B cell (primary cell): Measurements from ENCODE around the gene VASN. TPM values are rescaled to one million over a fixed set of nuclear protein-coding genes. Genes with fewer than 3 reads are reported as not detected.

Source experiments
- ATAC-seq: fragments of 200-7000 bp; cut with Tn5 transposase; one replicate; pipeline ENCODE4 v1.10.0; 2021; ENCODE audit warnings: low read depth, mild to moderate bottlenecking, moderate number of reproducible peaks, moderate library complexity
- CTCF ChIA-PET: fragments of 350-600 bp; sonication (Branson Sonifier 250); formaldehyde crosslinking; loops from one replicate; lab custom pipeline; 2021; ENCODE audit warnings: antibody characterized with exemption, inconsistent platforms; lab: Charles Lee
- POLR2A ChIA-PET: fragments of 350-600 bp; sonication (Branson Sonifier 250); formaldehyde crosslinking; loops from one replicate; lab custom pipeline; 2021; ENCODE audit warnings: antibody characterized with exemption; lab: Charles Lee
- DNase-seq: peaks from one replicate; pipeline ENCODE4 v3.0.0; 2013
- H2AFZ ChIP-seq: 2 replicates; pipeline ENCODE4 v1.6.1; 2012; ENCODE audit warnings: mild to moderate bottlenecking, low read depth, low read length; ENCODE audit not compliant: insufficient read depth, poor library complexity, severe bottlenecking
- H3K27ac ChIP-seq, 2 donors: 1 replicate in 1 of 2; 2 replicates in 1 of 2; pipeline ENCODE4 v1.5.1; 2012 to 2013; ENCODE audit warnings: low read length in 2 of 2, mild to moderate bottlenecking in 2 of 2, moderate library complexity in 1 of 2
- H3K27me3 ChIP-seq, 4 experiments: fragments of 200-600 bp in 1 of 4; sonication (generic) in 1 of 4; replicated peaks in 1 of 4; 1 replicate in 2 of 4; 2 replicates in 2 of 4; pipeline versions ENCODE4 v1.6.1 to v1.7.0; 2013 to 2016; ENCODE audit warnings: low read length in 3 of 4, mild to moderate bottlenecking in 2 of 4, mixed read lengths in 1 of 4, moderate library complexity in 1 of 4; ENCODE audit not compliant: insufficient read depth in 4 of 4, control insufficient read depth in 3 of 4; ENCODE audit errors: control extremely low read depth in 1 of 4
- H3K36me3 ChIP-seq, 2 experiments: replicated peaks in 1 of 2; 1 replicate in 1 of 2; 2 replicates in 1 of 2; pipeline versions ENCODE4 v1.6.1 to v1.7.1; 2013; ENCODE audit warnings: low read length in 1 of 2; ENCODE audit not compliant: insufficient read depth in 2 of 2, control insufficient read depth in 1 of 2; ENCODE audit errors: control extremely low read depth in 1 of 2, extremely low read depth in 1 of 2
- H3K4me1 ChIP-seq, 2 donors: fragments of 200-600 bp in 1 of 2; sonication (generic) in 1 of 2; 1 replicate in 1 of 2; 2 replicates in 1 of 2; pipeline versions ENCODE4 v1.5.1 to v1.6.1; 2013 to 2017; ENCODE audit warnings: low read length in 2 of 2; ENCODE audit not compliant: control insufficient read depth in 2 of 2, insufficient read depth in 2 of 2
- H3K4me2 ChIP-seq: replicated peaks from 2 replicates; pipeline ENCODE3; 2012; ENCODE audit warnings: mild to moderate bottlenecking, low read depth, low read length; ENCODE audit not compliant: poor library complexity, severe bottlenecking
- H3K4me3 ChIP-seq, 5 experiments: fragments of 200-600 bp in 1 of 5; sonication (generic) in 1 of 5; 1 replicate in 3 of 5; 2 replicates in 2 of 5; pipeline versions ENCODE4 v1.5.1 to v1.7.0; 2011 to 2016; ENCODE audit warnings: low read length in 4 of 5, mild to moderate bottlenecking in 4 of 5, low read depth in 2 of 5, control low read depth in 1 of 5, moderate library complexity in 1 of 5; ENCODE audit not compliant: insufficient read depth in 1 of 5; ENCODE audit errors: control extremely low read depth in 1 of 5, extremely low read depth in 1 of 5
- H3K79me2 ChIP-seq: fragments of 200-600 bp; sonication (generic); one replicate; pipeline ENCODE4 v1.6.0; 2016; ENCODE audit warnings: low read length; ENCODE audit not compliant: control insufficient read depth, insufficient read depth
- H3K9ac ChIP-seq: fragments of 200-600 bp; sonication (generic); 2 replicates; pipeline ENCODE4 v1.6.1; 2017; ENCODE audit warnings: mild to moderate bottlenecking, low read length, moderate library complexity
- H3K9me3 ChIP-seq, 3 donors: one replicate each; pipeline versions ENCODE4 v1.6.1 to v1.7.1; 2013; ENCODE audit warnings: low read length in 2 of 3; ENCODE audit not compliant: control insufficient read depth in 2 of 3, insufficient read depth in 1 of 3; ENCODE audit errors: control extremely low read depth in 1 of 3
- H4K20me1 ChIP-seq: 2 replicates; pipeline ENCODE4 v1.6.0; 2012; ENCODE audit warnings: mild to moderate bottlenecking, low read length; ENCODE audit not compliant: insufficient read depth, control insufficient read depth, poor library complexity, severe bottlenecking
- H3K27ac Mint-ChIP-seq: one replicate; pipeline ENCODE4 v1.8.0; 2021; ENCODE audit warnings: mixed read lengths
- H3K27me3 Mint-ChIP-seq: one replicate; pipeline ENCODE4 v1.8.0; 2021; ENCODE audit warnings: mixed read lengths
- H3K4me1 Mint-ChIP-seq: one replicate; pipeline ENCODE4 v1.8.0; 2021; ENCODE audit warnings: mixed read lengths
- H3K4me3 Mint-ChIP-seq: one replicate; pipeline ENCODE4 v1.8.0; 2021; ENCODE audit warnings: mixed read lengths
- H3K9me3 Mint-ChIP-seq: one replicate; pipeline ENCODE4 v1.8.0; 2022; ENCODE audit warnings: mixed read lengths; ENCODE audit not compliant: insufficient read depth
- CTCF ChIP-seq: fragments of 200-600 bp; IDR thresholded peaks from one replicate; pipeline ENCODE4 v1.8.0; 2022; ENCODE audit warnings: antibody characterized with exemption, mild to moderate bottlenecking
- EZH2 ChIP-seq: IDR thresholded peaks from 2 replicates; pipeline ENCODE4 v1.6.1; 2012; ENCODE audit warnings: borderline replicate concordance, low read depth, mild to moderate bottlenecking, moderate library complexity, low read length; ENCODE audit not compliant: insufficient read depth, poor library complexity, severe bottlenecking
- WGBS: methylation state at CpG from one replicate; pipeline ENCODE4 v1.1.5; 2013; ENCODE audit warnings: missing lambda C conversion rate; ENCODE audit not compliant: insufficient coverage; 5-methylcytosine and 5-hydroxymethylcytosine counted together
- intact Hi-C: fragments of 100-400 bp; cut with micrococcal nuclease; formaldehyde crosslinking; loops from one replicate; pipeline ENCODE4 v1.10.0; 2022
- polyA plus RNA-seq: library from polyadenylated mRNA; depleted of rRNA; stranded (reverse); fragments of >200 nt; gene quantifications from 2 replicates; pipeline ENCODE4 v1.2.3, GENCODE V29; 2012
- total RNA-seq, 2 donors: library from RNA; stranded (reverse); fragments of 120-200 nt in 1 of 2; gene quantifications; 1 replicate in 1 of 2; 2 replicates in 1 of 2; pipeline versions ENCODE4 v1.2.3 to v1.2.4, GENCODE V29; 2013 to 2022

VASN gene
- total and polyA plus RNA-seq, 2 donors (not counting 1 experiment from before 2014, with no cell fraction given) = 0.57 to 0.76 TPM

GRCh38 chr16:4338125-4338582, 33.5 kb upstream of the VASN start:
- DNase-seq = no peak
- Mint-ChIP-seq H3K9me3 (no peaks in the 10 kb centered on the region), H3K27me3 (no peaks in the 10 kb centered on the region), H3K4me3 (no peak overlapping the region), H3K4me1 (no peaks in the 10 kb centered on the region), H3K27ac (no peak overlapping the region)
- H3K27ac ChIP-seq = no peak overlapping the region
- intact Hi-C loops = no loop called here
- H3K79me2 ChIP-seq = peaks cover 55% of the 10 kb centered on the region
- H2AFZ ChIP-seq = no peak overlapping the region
- no peak for TF ChIP-seq EZH2
- no peak overlapping the region for H3K4me3 ChIP-seq
- H3K9me3 ChIP-seq = no peaks in the 10 kb centered on the region
- H3K27me3 ChIP-seq = no peaks in the 10 kb centered on the region
- peaks cover 0 to 11% of the 10 kb centered on the region in 2 experiments for H3K36me3 ChIP-seq
- WGBS = 95% methylated on average over 10 of the region's 12 CpGs
- ChIA-PET CTCF (interaction anchor here (1.5 kb wide), 1 partner anchor 8 kb away, joined by 4 read pairs; no protein-coding TSS in a partner anchor), POLR2A (no interaction called here)
- H4K20me1 ChIP-seq = peaks cover 23% of the 10 kb centered on the region
- no peak overlapping the region for H3K9ac ChIP-seq
- ATAC-seq = no peak
- no peaks in the 10 kb centered on the region for H3K4me1 ChIP-seq
- no peak overlapping the region for H3K4me2 ChIP-seq

- Histone ChIP-seq H3K9ac (no peak overlapping the region), H3K36me3 (peaks cover 0 to 11% of the 10 kb centered on the region in 2 experiments), H3K4me2 (no peak overlapping the region), H3K4me1 (no peaks in the 10 kb centered on the region), H3K27ac (no peak overlapping the region), H3K4me3 (no peak overlapping the region), H3K79me2 (peaks cover 61% of the 10 kb centered on the region), H4K20me1 (peaks cover 30% of the 10 kb centered on the region), H3K9me3 (no peaks in the 10 kb centered on the region), H3K27me3 (no peaks in the 10 kb centered on the region), H2AFZ (no peak overlapping the region)
- Mint-ChIP-seq H3K9me3 (no peaks in the 10 kb centered on the region), H3K4me3 (no peak overlapping the region), H3K27ac (no peak overlapping the region), H3K27me3 (no peaks in the 10 kb centered on the region), H3K4me1 (no peaks in the 10 kb centered on the region)
- DNase-seq = no peak
- intact Hi-C loops = no loop called here
- ChIA-PET POLR2A (no interaction called here), CTCF (interaction anchor here (1.5 kb wide), 1 partner anchor 8 kb away, joined by 4 read pairs; no protein-coding TSS in a partner anchor)
- no peak for ATAC-seq
- TF ChIP-seq EZH2 = no peak
- no peak for TF ChIP-seq CTCF
- 96% methylated on average over 9 of the region's 10 CpGs for WGBS
Measured at GRCh38 chr16:4338712-4339299, 32.8 kb upstream of the VASN start.
